Mesenchymal stem cell (in vitro differentiated cells and primary cell): ENCODE measurements around the gene METRNL.
A peak's percentile ranks its signal among the peaks of the same experiment; 100 is the strongest.
"Not testable (repeated sequence)": the region's sequence is repeated elsewhere in the genome, so short reads cannot be mapped to it uniquely, and the experiment has no call there.

Experiments used
- DNase-seq: peaks from one replicate; pipeline ENCODE4 v3.0.0-alpha.2; 2013
- H2AFZ ChIP-seq: one replicate; pipeline ENCODE4 v1.6.1; 2013; ENCODE audit warnings: low read depth, mild to moderate bottlenecking, control low read depth, inconsistent platforms, low read length, moderate library complexity
- H2AK5ac ChIP-seq: 2 replicates; pipeline ENCODE4 v1.6.1; 2013; ENCODE audit warnings: low read length, moderate library complexity, mild to moderate bottlenecking, inconsistent platforms; ENCODE audit not compliant: severe bottlenecking
- H2BK120ac ChIP-seq: one replicate; pipeline ENCODE4 v1.6.1; 2013; ENCODE audit warnings: low read depth, mild to moderate bottlenecking, inconsistent platforms, low read length, moderate library complexity
- H2BK12ac ChIP-seq, 2 experiments: one replicate each; pipeline ENCODE4 v1.6.1; 2013; ENCODE audit warnings: inconsistent platforms in 2 of 2, low read length in 2 of 2, mild to moderate bottlenecking in 2 of 2, moderate library complexity in 2 of 2, control low read depth in 1 of 2
- H2BK15ac ChIP-seq: one replicate; pipeline ENCODE4 v1.6.1; 2013; ENCODE audit warnings: mild to moderate bottlenecking, low read depth, inconsistent platforms; ENCODE audit not compliant: poor library complexity, severe bottlenecking
- H2BK5ac ChIP-seq: 2 replicates; pipeline ENCODE4 v1.6.1; 2013; ENCODE audit warnings: low read depth, mild to moderate bottlenecking, low read length, control low read depth, inconsistent platforms; ENCODE audit not compliant: poor library complexity, severe bottlenecking
- H3K14ac ChIP-seq, 2 experiments: one replicate each; pipeline ENCODE4 v1.6.1; 2013; ENCODE audit warnings: inconsistent platforms in 2 of 2, low read length in 2 of 2, control low read depth in 1 of 2, mild to moderate bottlenecking in 1 of 2, moderate library complexity in 1 of 2
- H3K18ac ChIP-seq, 2 experiments: one replicate each; pipeline ENCODE4 v1.6.1; 2013; ENCODE audit warnings: inconsistent platforms in 2 of 2, low read length in 2 of 2, control low read depth in 1 of 2, low read depth in 1 of 2, mild to moderate bottlenecking in 1 of 2
- H3K23ac ChIP-seq, 2 experiments: one replicate each; pipeline ENCODE4 v1.6.1; 2013; ENCODE audit warnings: inconsistent platforms in 2 of 2, low read length in 2 of 2, mild to moderate bottlenecking in 2 of 2, moderate library complexity in 2 of 2, control low read depth in 1 of 2
- H3K27ac ChIP-seq: 2 replicates; pipeline ENCODE4 v1.5.1; 2013; ENCODE audit warnings: mild to moderate bottlenecking, moderate library complexity, low read length, control low read depth, inconsistent platforms; ENCODE audit not compliant: poor library complexity, severe bottlenecking
- H3K27me3 ChIP-seq, 2 experiments: 2 replicates each; pipeline versions ENCODE4 v1.6.1 to v1.7.0; 2013; ENCODE audit warnings: low read length in 2 of 2, mild to moderate bottlenecking in 2 of 2, moderate library complexity in 2 of 2, control low read depth in 1 of 2, inconsistent platforms in 1 of 2; ENCODE audit not compliant: control insufficient read depth in 1 of 2, insufficient read depth in 1 of 2
- H3K36me3 ChIP-seq, 2 experiments: 2 replicates each; pipeline versions ENCODE4 v1.6.1 to v1.7.0; 2013; ENCODE audit warnings: low read length in 2 of 2, control low read depth in 1 of 2, inconsistent platforms in 1 of 2, low read depth in 1 of 2, mild to moderate bottlenecking in 1 of 2; ENCODE audit not compliant: insufficient read depth in 2 of 2, control insufficient read depth in 1 of 2
- H3K4ac ChIP-seq, 2 experiments: one replicate each; pipeline ENCODE4 v1.6.1; 2013; ENCODE audit warnings: inconsistent platforms in 2 of 2, low read length in 2 of 2, mild to moderate bottlenecking in 2 of 2, moderate library complexity in 2 of 2, control low read depth in 1 of 2, low read depth in 1 of 2
- H3K4me1 ChIP-seq: 2 replicates; pipeline ENCODE4 v1.6.1; 2013; ENCODE audit warnings: low read depth, low read length, control low read depth; ENCODE audit not compliant: control insufficient read depth, insufficient read depth
- H3K4me2 ChIP-seq: 2 replicates; pipeline ENCODE4 v1.6.1; 2013; ENCODE audit warnings: low read length, mild to moderate bottlenecking, inconsistent platforms; ENCODE audit not compliant: poor library complexity, severe bottlenecking
- H3K4me3 ChIP-seq, 2 experiments: 2 replicates each; pipeline versions ENCODE4 v1.5.1 to v1.7.0; 2013; ENCODE audit warnings: low read length in 2 of 2, mild to moderate bottlenecking in 2 of 2, control low read depth in 1 of 2, low read depth in 1 of 2; ENCODE audit not compliant: insufficient read depth in 1 of 2
- H3K79me1 ChIP-seq: replicated peaks from 2 replicates; pipeline ENCODE4 v1.6.1; 2013; ENCODE audit warnings: mild to moderate bottlenecking, control low read depth, low read length, inconsistent platforms; ENCODE audit not compliant: poor library complexity, severe bottlenecking
- H3K9ac ChIP-seq: 2 replicates; pipeline ENCODE4 v1.7.0; 2013; ENCODE audit warnings: mild to moderate bottlenecking, low read length, moderate library complexity
- H3K9me3 ChIP-seq: 2 replicates; pipeline ENCODE4 v1.7.0; 2013; ENCODE audit warnings: mild to moderate bottlenecking, low read length; ENCODE audit not compliant: control insufficient read depth
- H4K8ac ChIP-seq: one replicate; pipeline ENCODE4 v1.6.1; 2013; ENCODE audit warnings: inconsistent platforms, mild to moderate bottlenecking, low read length, moderate library complexity
- H4K91ac ChIP-seq: one replicate; pipeline ENCODE4 v1.6.1; 2013; ENCODE audit warnings: mild to moderate bottlenecking, low read length, inconsistent platforms
- WGBS: methylation state at CpG from one replicate; pipeline ENCODE4 v1.1.7; 2013; ENCODE audit warnings: mixed read lengths; 5-methylcytosine and 5-hydroxymethylcytosine counted together

Gene METRNL

DNA sequence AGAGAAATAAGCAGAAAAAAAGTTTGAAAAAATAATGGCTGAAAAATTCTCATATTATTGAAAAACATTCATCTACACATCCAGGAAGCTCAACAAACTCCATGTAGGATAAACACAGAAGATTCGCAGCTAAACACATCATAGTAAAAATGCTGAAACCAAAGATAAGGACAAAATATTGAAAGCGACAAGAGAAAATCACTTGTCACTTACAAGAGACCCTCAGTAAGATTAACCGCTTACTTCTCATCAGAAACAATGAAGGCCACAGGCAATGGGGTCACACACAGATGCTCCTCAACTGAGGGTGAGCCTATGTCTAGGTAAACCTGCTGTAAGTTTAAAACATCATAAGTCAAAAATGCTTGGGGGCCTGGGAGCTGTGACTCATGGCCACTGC lies 38.1 kb upstream of the METRNL start:
- H3K4me2 ChIP-seq: no peak overlapping the region

GRCh38 chr17:83042522-83043158 lies 36.8 kb upstream of the METRNL start:
- Histone ChIP-seq H2BK5ac (no peak overlapping the region), H3K23ac (no peak overlapping the region), H4K91ac (no peak overlapping the region), H3K4me3 (no peak overlapping the region), H2AFZ (no peak overlapping the region), H3K4me1 (no peaks in the 10 kb centered on the region), H3K4me2 (no peak overlapping the region), H3K9me3 (peaks cover 44% of the 10 kb centered on the region), H3K36me3 (peaks cover 16 to 54% of the 10 kb centered on the region in 2 experiments), H2AK5ac (no peak overlapping the region), H2BK12ac (no peak overlapping the region), H3K27ac (no peak overlapping the region), H3K14ac (no peak overlapping the region), H3K18ac (no peak overlapping the region), H4K8ac (no peak overlapping the region), H3K79me1 (peaks cover 18% of the 10 kb centered on the region), H3K4ac (no peak overlapping the region), H3K9ac (no peak overlapping the region), H3K27me3 (no peaks in the 10 kb centered on the region), H2BK15ac (no peak overlapping the region), H2BK120ac (no peak overlapping the region)
- WGBS: 100% methylated on average over 4 of the region's 8 CpGs
- DNase-seq: no peak

More for the DNA sequence above, 38.1 kb upstream of the METRNL start:
- Histone ChIP-seq H4K8ac (no peak overlapping the region), H2AK5ac (no peak overlapping the region), H3K36me3 (peaks cover 24 to 55% of the 10 kb centered on the region in 2 experiments), H4K91ac (no peak overlapping the region), H2BK12ac (no peak overlapping the region), H2AFZ (no peak overlapping the region), H3K18ac (no peak overlapping the region), H2BK120ac (no peak overlapping the region), H3K27me3 (no peaks in the 10 kb centered on the region), H3K4me3 (no peak overlapping the region), H3K4me1 (no peaks in the 10 kb centered on the region), H2BK5ac (no peak overlapping the region), H3K9ac (no peak overlapping the region), H3K4ac (no peak overlapping the region), H3K9me3 (peaks cover 39% of the 10 kb centered on the region), H3K27ac (no peak overlapping the region), H2BK15ac (no peak overlapping the region), H3K23ac (no peak overlapping the region), H3K79me1 (peaks cover 12% of the 10 kb centered on the region), H3K14ac (no peak overlapping the region)
- no peak for DNase-seq
- WGBS: 94% methylated on average over 3 of the region's 3 CpGs

DNA sequence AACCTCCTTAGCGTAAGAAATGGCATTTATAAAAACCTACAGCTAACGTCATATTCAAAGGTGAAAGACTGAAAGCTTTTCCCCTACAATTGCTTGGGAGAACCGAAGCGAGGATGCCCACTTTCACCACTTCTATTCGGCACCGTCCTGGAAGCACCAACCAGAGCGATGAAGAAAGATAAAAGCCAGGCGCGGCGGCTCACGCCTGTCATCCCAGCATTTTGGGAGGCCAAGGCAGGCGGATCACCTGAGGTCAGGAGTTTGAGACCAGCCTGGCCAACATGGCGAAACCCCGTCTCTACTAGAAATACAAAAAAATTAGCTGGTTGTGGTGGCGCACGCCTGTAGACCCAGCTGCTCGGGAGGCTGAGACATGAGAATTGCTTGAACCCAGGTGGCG lies 34.9 kb upstream of the METRNL start:
- H2BK15ac ChIP-seq, H2BK120ac ChIP-seq, H3K4me1 ChIP-seq, DNase-seq, H3K9ac ChIP-seq, H2AK5ac ChIP-seq, H3K27me3 ChIP-seq, H2BK12ac ChIP-seq, H3K27ac ChIP-seq, H3K4me3 ChIP-seq, H3K18ac ChIP-seq, H3K4ac ChIP-seq, H3K14ac ChIP-seq, H2BK5ac ChIP-seq, H2AFZ ChIP-seq, H3K23ac ChIP-seq, H3K4me2 ChIP-seq, H4K8ac ChIP-seq, H4K91ac ChIP-seq: not testable (repeated sequence)
- H3K9me3 ChIP-seq: peaks cover 44% of the 10 kb centered on the region
- H3K79me1 ChIP-seq: peaks cover 17% of the 10 kb centered on the region
- 96% methylated on average over 18 of the region's 18 CpGs for WGBS
- H3K36me3 ChIP-seq: peaks cover 14 to 51% of the 10 kb centered on the region in 2 experiments

- Histone ChIP-seq H3K23ac (no peak overlapping the region), H2BK15ac (no peak overlapping the region), H3K36me3 (peaks cover 9 to 39% of the 10 kb centered on the region in 2 experiments), H2AK5ac (no peak overlapping the region), H3K9me3 (peaks cover 29% of the 10 kb centered on the region), H4K8ac (no peak overlapping the region), H3K4me2 (no peak overlapping the region), H2AFZ (no peak overlapping the region), H3K27me3 (no peaks in the 10 kb centered on the region), H3K18ac (no peak overlapping the region), H3K4ac (no peak overlapping the region), H4K91ac (no peak overlapping the region), H3K4me3 (no peak overlapping the region), H3K79me1 (peaks cover 18% of the 10 kb centered on the region), H3K14ac (peak overlapping the region in 1 of 2 experiments; percentile 60), H2BK12ac (no peak overlapping the region), H2BK5ac (no peak overlapping the region), H3K27ac (no peak overlapping the region), H3K9ac (no peak overlapping the region), H3K4me1 (peaks cover 8% of the 10 kb centered on the region), H2BK120ac (no peak overlapping the region)
- WGBS: 95% methylated on average over 11 of the region's 12 CpGs
- no peak for DNase-seq
These were observed 32.8 kb upstream of the METRNL start for GRCh38 chr17:83046448-83047181.
